H1 (cell line): ENCODE measurements around the gene SUSD5. TPM values are rescaled to one million over a fixed set of nuclear protein-coding genes. Genes with fewer than 3 reads are reported as not detected.

ENCODE experiments used
- CTCF ChIA-PET: fragments of 300-600 bp; sonication (Branson Sonifier 250); formaldehyde crosslinking; loops from one replicate; lab custom pipeline; 2021; ENCODE audit not compliant: partially characterized antibody; lab: Charles Lee
- POLR2A ChIA-PET: fragments of 300-600 bp; sonication (Branson Sonifier 250); formaldehyde crosslinking; loops from one replicate; lab custom pipeline; 2021; ENCODE audit warnings: inconsistent platforms; ENCODE audit not compliant: partially characterized antibody; lab: Charles Lee
- DNase-seq, 2 experiments: peaks; one replicate each; pipeline versions ENCODE4 v3.0.0 to v3.0.0-alpha.2; 2010 to 2022; ENCODE audit warnings: low spot score in 2 of 2, low read depth in 1 of 2, mixed read lengths in 1 of 2
- FAIRE-seq: peaks from 2 replicates; lab custom pipeline; 2011; peaks lifted over from hg19 to GRCh38; lab: Jason Lieb, UNC
- H2AFZ ChIP-seq: 2 replicates; pipeline ENCODE4 v1.8.1; 2012; ENCODE audit warnings: low read length, inconsistent platforms
- H2AK5ac ChIP-seq: 2 replicates; pipeline ENCODE4 v1.6.1; 2013; ENCODE audit warnings: low read depth, low read length
- H2BK120ac ChIP-seq: replicated peaks from 2 replicates; pipeline ENCODE3; 2013; ENCODE audit warnings: low read depth, low read length, inconsistent platforms
- H2BK12ac ChIP-seq: 2 replicates; pipeline ENCODE4 v1.6.1; 2013; ENCODE audit warnings: low read depth, low read length
- H2BK15ac ChIP-seq: 2 replicates; pipeline ENCODE4 v1.6.1; 2013; ENCODE audit warnings: low read length
- H2BK20ac ChIP-seq: 2 replicates; pipeline ENCODE4 v1.6.1; 2013; ENCODE audit warnings: low read length
- H2BK5ac ChIP-seq: 2 replicates; pipeline ENCODE4 v1.6.1; 2013; ENCODE audit warnings: low read depth, low read length
- H3K14ac ChIP-seq: 2 replicates; pipeline ENCODE4 v1.6.1; 2013; ENCODE audit warnings: inconsistent platforms; ENCODE audit not compliant: insufficient read length
- H3K18ac ChIP-seq: 2 replicates; pipeline ENCODE4 v1.6.1; 2013; ENCODE audit warnings: low read length; ENCODE audit errors: extremely low read depth
- H3K23ac ChIP-seq: 2 replicates; pipeline ENCODE4 v1.6.1; 2013; ENCODE audit warnings: inconsistent platforms; ENCODE audit not compliant: insufficient read length
- H3K23me2 ChIP-seq: 2 replicates; pipeline ENCODE4 v1.6.1; 2013; ENCODE audit warnings: low read depth, low read length
- H3K27ac ChIP-seq: 2 replicates; pipeline ENCODE4 v1.6.1; 2011; ENCODE audit warnings: low read depth, low read length, inconsistent platforms
- H3K27me3 ChIP-seq, 4 experiments: replicated peaks in 1 of 4; 1 replicate in 1 of 4; 2 replicates in 3 of 4; pipeline versions ENCODE4 v1.6.1 to v1.8.1; 2011 to 2013; ENCODE audit warnings: low read length in 3 of 4, mild to moderate bottlenecking in 3 of 4, inconsistent platforms in 2 of 4, mixed read lengths in 2 of 4, moderate library complexity in 1 of 4; ENCODE audit not compliant: control insufficient read depth in 3 of 4, insufficient read depth in 3 of 4; ENCODE audit errors: extremely low read depth in 1 of 4
- H3K36me3 ChIP-seq, 4 experiments: 2 replicates each; pipeline versions ENCODE4 v1.6.1 to v1.8.1; 2011 to 2013; ENCODE audit warnings: mild to moderate bottlenecking in 4 of 4, low read length in 3 of 4, moderate library complexity in 2 of 4, control low read depth in 1 of 4, inconsistent platforms in 1 of 4; ENCODE audit not compliant: insufficient read depth in 4 of 4, control insufficient read depth in 2 of 4
- H3K4ac ChIP-seq: replicated peaks from 2 replicates; pipeline ENCODE3; 2013; ENCODE audit warnings: low read length, low read depth, mixed read lengths, inconsistent platforms; ENCODE audit not compliant: insufficient read length
- H3K4me1 ChIP-seq, 4 experiments: replicated peaks in 1 of 4; 1 replicate in 1 of 4; 2 replicates in 3 of 4; pipeline versions ENCODE4 v1.6.1 to v1.8.1; 2011 to 2013; ENCODE audit warnings: low read length in 3 of 4, inconsistent platforms in 2 of 4, mixed read lengths in 1 of 4; ENCODE audit not compliant: insufficient read depth in 4 of 4, control insufficient read depth in 3 of 4
- H3K4me2 ChIP-seq, 2 experiments: 2 replicates each; pipeline versions ENCODE4 v1.6.1 to v1.8.1; 2011 to 2013; ENCODE audit warnings: low read depth in 2 of 2, low read length in 2 of 2, control low read depth in 1 of 2, inconsistent platforms in 1 of 2, mild to moderate bottlenecking in 1 of 2; ENCODE audit not compliant: insufficient read depth in 1 of 2
- H3K4me3 ChIP-seq, 4 experiments: fragments of 200-600, 300-600 bp in 1 of 4; sonication (generic), shearing (Covaris generic), sonication (Bioruptor Twin) in 1 of 4; 2 replicates each; pipeline versions ENCODE4 v1.5.1 to v1.8.1; 2011 to 2016; ENCODE audit warnings: low read length in 4 of 4, low read depth in 3 of 4, control low read depth in 2 of 4, inconsistent platforms in 2 of 4, mild to moderate bottlenecking in 2 of 4, mixed read lengths in 1 of 4, moderate library complexity in 1 of 4; ENCODE audit not compliant: insufficient read depth in 2 of 4; ENCODE audit errors: extremely low read depth in 1 of 4
- H3K56ac ChIP-seq: replicated peaks from 2 replicates; pipeline ENCODE3; 2013; ENCODE audit warnings: low read depth, mild to moderate bottlenecking, mixed read lengths, low read length, inconsistent platforms; ENCODE audit not compliant: insufficient read length
- H3K79me1 ChIP-seq: 2 replicates; pipeline ENCODE4 v1.6.1; 2013; ENCODE audit warnings: low read depth, low read length, control low read depth
- H3K79me2 ChIP-seq, 2 experiments: 2 replicates each; pipeline versions ENCODE4 v1.6.1 to v1.8.1; 2012 to 2013; ENCODE audit warnings: low read length in 2 of 2, mild to moderate bottlenecking in 2 of 2, inconsistent platforms in 1 of 2; ENCODE audit not compliant: insufficient read depth in 2 of 2, control insufficient read depth in 1 of 2
- H3K9ac ChIP-seq, 4 experiments: replicated peaks in 1 of 4; 1 replicate in 1 of 4; 2 replicates in 3 of 4; pipeline versions ENCODE4 v1.6.1 to v1.8.1; 2011 to 2013; ENCODE audit warnings: low read depth in 3 of 4, low read length in 3 of 4, control low read depth in 2 of 4, mild to moderate bottlenecking in 2 of 4, moderate library complexity in 2 of 4, inconsistent platforms in 1 of 4; ENCODE audit errors: extremely low read depth in 1 of 4
- H3K9me3 ChIP-seq, 2 experiments: 2 replicates each; pipeline versions ENCODE4 v1.6.1 to v1.8.1; 2012 to 2013; ENCODE audit warnings: mild to moderate bottlenecking in 2 of 2, moderate library complexity in 2 of 2, control low read depth in 1 of 2, inconsistent platforms in 1 of 2, low read depth in 1 of 2, low read length in 1 of 2, mixed read lengths in 1 of 2; ENCODE audit not compliant: insufficient read depth in 2 of 2
- H4K20me1 ChIP-seq, 2 experiments: replicated peaks in 1 of 2; 2 replicates each; pipeline versions ENCODE3 to v1.8.1; 2011 to 2013; ENCODE audit warnings: inconsistent platforms in 2 of 2, low read length in 2 of 2, mild to moderate bottlenecking in 1 of 2; ENCODE audit not compliant: insufficient read depth in 2 of 2, control insufficient read depth in 1 of 2
- H4K5ac ChIP-seq: 2 replicates; pipeline ENCODE4 v1.6.1; 2013; ENCODE audit warnings: low read length, low read depth, mixed read lengths, inconsistent platforms; ENCODE audit not compliant: insufficient read length
- H4K8ac ChIP-seq: 2 replicates; pipeline ENCODE4 v1.8.0; 2013; ENCODE audit warnings: mild to moderate bottlenecking, moderate library complexity, low read length, inconsistent platforms; ENCODE audit not compliant: insufficient read depth; ENCODE audit errors: extremely low read depth
- H4K91ac ChIP-seq: replicated peaks from 2 replicates; pipeline ENCODE3; 2013; ENCODE audit warnings: low read length, mixed read lengths, inconsistent platforms; ENCODE audit not compliant: insufficient read length
- CBX5 ChIP-seq: fragments of 300-800, 300-1000 bp; sonication (generic); IDR thresholded peaks from 2 replicates; pipeline ENCODE4 v1.7.1; 2016; ENCODE audit warnings: antibody characterized with exemption, low read length, low read depth
- CEBPB ChIP-seq: IDR thresholded peaks from 2 replicates; pipeline ENCODE4 v1.6.1; 2012; ENCODE audit warnings: low read depth, low read length
- CHD1 ChIP-seq: IDR thresholded peaks from 2 replicates; pipeline ENCODE4 v1.6.1; 2012; ENCODE audit warnings: low read depth, low read length, improper control_type of control experiment
- EZH2 ChIP-seq: fragments of 200-600 bp; sonication (generic); IDR thresholded peaks from 2 replicates; pipeline ENCODE4 v1.7.1; 2012; ENCODE audit warnings: low read depth, mild to moderate bottlenecking, moderate library complexity, low read length, inconsistent platforms; ENCODE audit not compliant: severe bottlenecking
- GABPA ChIP-seq: IDR thresholded peaks from 2 replicates; pipeline ENCODE4 v1.6.1; 2011; ENCODE audit warnings: mild to moderate bottlenecking, low read length, moderate library complexity, borderline replicate concordance; ENCODE audit not compliant: insufficient read depth
- POLR2AphosphoS5 ChIP-seq: IDR thresholded peaks from 2 replicates; pipeline ENCODE4 v1.6.1; 2011; ENCODE audit warnings: low read depth, low read length
- POU5F1 ChIP-seq: IDR thresholded peaks from 2 replicates; pipeline ENCODE4 v1.6.1; 2011; ENCODE audit warnings: low read depth, mild to moderate bottlenecking, low read length, moderate library complexity
- RXRA ChIP-seq: IDR thresholded peaks from 2 replicates; pipeline ENCODE4 v1.6.1; 2011; ENCODE audit warnings: low read depth, mild to moderate bottlenecking, low read length, moderate library complexity; ENCODE audit not compliant: insufficient read depth
- SUZ12 ChIP-seq: fragments of 200-600 bp; sonication (generic); IDR thresholded peaks from 2 replicates; pipeline ENCODE4 v1.6.1; 2012; ENCODE audit warnings: mild to moderate bottlenecking, inconsistent platforms, low read length, moderate library complexity, mixed read lengths
- USF2 ChIP-seq: IDR thresholded peaks from 2 replicates; pipeline ENCODE4 v1.6.1; 2011; ENCODE audit warnings: low read length, improper control_type of control experiment
- WGBS, 2 experiments: shearing (Covaris generic) in 1 of 2; methylation state at CpG; one replicate each; pipeline versions ENCODE4 v1.1.6 to v1.1.7; 2013 to 2015; ENCODE audit warnings: low lambda C conversion rate in 2 of 2, mixed read lengths in 2 of 2, inconsistent platforms in 1 of 2, low coverage in 1 of 2, missing lambda C conversion rate in 1 of 2; ENCODE audit not compliant: insufficient replicate concordance in 2 of 2, insufficient coverage in 1 of 2, insufficient read length in 1 of 2; ENCODE audit errors: extremely low coverage in 1 of 2, missing lambda C conversion rate in 1 of 2; 5-methylcytosine and 5-hydroxymethylcytosine counted together
- polyA plus RNA-seq, 7 experiments: library from polyadenylated mRNA; depleted of rRNA in 3 of 7; stranded (reverse) in 5 of 7; unstranded in 2 of 7; fragments of >200 nt in 5 of 7; fragments of 200-250 nt in 2 of 7; gene quantifications; 1 replicate in 5 of 7; 2 replicates in 1 of 7; 4 replicates in 1 of 7; pipeline versions ENCODE4 v1.2.1 to v1.2.3, GENCODE V29; 2011 to 2013; ENCODE audit warnings: missing spikeins in 2 of 7, mixed read lengths in 2 of 7
- total RNA-seq: library from RNA; stranded (reverse); fragmentation: NEBNext Ultra II Directional; extraction: Animal tissue kit (Norgen Biotek cat#: 25700); gene quantifications from 2 replicates; pipeline ENCODE4 v1.2.1, GENCODE V29; 2021
- TF ChIP-seq, protein P1 (sequence below): IDR thresholded peaks from 2 replicates; pipeline ENCODE4 v1.6.1; 2012; ENCODE audit warnings: inconsistent platforms

SUSD5 gene
- total and polyA plus RNA-seq, 2 of the 8 experiments (the other 6 are each of a cell fraction or from before 2014, with no cell fraction given) = 0.92 to 3.3 TPM

GRCh38 chr3:33166095-33166494, 52.5 kb downstream of the SUSD5 start:
- CTCF ChIA-PET = interaction anchor here (2.0 kb wide), 1 partner anchor 22 kb away, joined by 7 read pairs; no protein-coding TSS in a partner anchor
- no peak overlapping the region for H3K18ac ChIP-seq
- POLR2A ChIA-PET = no interaction called here
- H3K4ac ChIP-seq = no peak overlapping the region
- FAIRE-seq (no peak), DNase-seq (no peak)
- H2BK15ac ChIP-seq = no peak overlapping the region
- H3K79me2 ChIP-seq = no peaks in the 10 kb centered on the region
- no peak overlapping the region for H3K9ac ChIP-seq
- H2BK5ac ChIP-seq = no peak overlapping the region
- H4K5ac ChIP-seq = no peak overlapping the region
- H2BK120ac ChIP-seq = no peak overlapping the region
- WGBS, 2 experiments = 91% methylated on average over 2 of the region's 2 CpGs; no CpG with 5 or more reads in 1 of the 2 experiments
- H3K79me1 ChIP-seq = no peaks in the 10 kb centered on the region
- H3K4me2 ChIP-seq = no peak overlapping the region
- no peaks in the 10 kb centered on the region for H3K36me3 ChIP-seq
- no peaks in the 10 kb centered on the region for H4K20me1 ChIP-seq
- H2AK5ac ChIP-seq = no peak overlapping the region
- no peaks in the 10 kb centered on the region for H3K23me2 ChIP-seq
- H2BK20ac ChIP-seq = no peak overlapping the region
- H3K9me3 ChIP-seq = no peaks in the 10 kb centered on the region
- no peaks in the 10 kb centered on the region for H3K4me1 ChIP-seq
- H3K56ac ChIP-seq = no peak overlapping the region
- H2AFZ ChIP-seq = no peak overlapping the region
- no peak overlapping the region for H4K8ac ChIP-seq
- H3K4me3 ChIP-seq = no peak overlapping the region
- no peak overlapping the region for H3K23ac ChIP-seq
- no peak overlapping the region for H3K14ac ChIP-seq
- H2BK12ac ChIP-seq = no peak overlapping the region
- H3K27me3 ChIP-seq = no peaks in the 10 kb centered on the region
- no peak overlapping the region for H3K27ac ChIP-seq
- H4K91ac ChIP-seq = no peak overlapping the region
- TF ChIP-seq, protein P1, sequence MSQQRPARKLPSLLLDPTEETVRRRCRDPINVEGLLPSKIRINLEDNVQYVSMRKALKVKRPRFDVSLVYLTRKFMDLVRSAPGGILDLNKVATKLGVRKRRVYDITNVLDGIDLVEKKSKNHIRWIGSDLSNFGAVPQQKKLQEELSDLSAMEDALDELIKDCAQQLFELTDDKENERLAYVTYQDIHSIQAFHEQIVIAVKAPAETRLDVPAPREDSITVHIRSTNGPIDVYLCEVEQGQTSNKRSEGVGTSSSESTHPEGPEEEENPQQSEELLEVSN = no peak
- TF ChIP-seq POLR2AphosphoS5 (no peak), RXRA (no peak), SUZ12 (no peak), POU5F1 (no peak), EZH2 (no peak), CBX5 (no peak), GABPA (no peak), CEBPB (no peak), USF2 (no peak), CHD1 (no peak)
